Endodermal cell (in vitro differentiated cells): ENCODE results near the gene PZP. TPM values are rescaled to one million over a fixed set of nuclear protein-coding genes. Genes with fewer than 3 reads are reported as not detected.

Source experiments
- DNase-seq: peaks from one replicate; pipeline ENCODE4 v3.0.0-alpha.2; 2017
- H3K27ac ChIP-seq: 2 replicates; pipeline ENCODE4 v1.5.1; 2013; ENCODE audit warnings: mild to moderate bottlenecking, low read depth, low read length, moderate library complexity
- H3K27me3 ChIP-seq: 2 replicates; pipeline ENCODE4 v1.6.1; 2013; ENCODE audit warnings: mild to moderate bottlenecking, low read length, moderate library complexity; ENCODE audit not compliant: insufficient read depth, control insufficient read depth, poor library complexity, severe bottlenecking
- H3K36me3 ChIP-seq: 2 replicates; pipeline ENCODE4 v1.7.0; 2013; ENCODE audit warnings: mild to moderate bottlenecking, low read length, moderate library complexity; ENCODE audit not compliant: control insufficient read depth, insufficient read depth
- H3K4me1 ChIP-seq: one replicate; pipeline ENCODE4 v1.7.0; 2013; ENCODE audit warnings: low read length; ENCODE audit not compliant: control insufficient read depth, insufficient read depth
- H3K4me3 ChIP-seq: 2 replicates; pipeline ENCODE4 v1.5.1; 2013; ENCODE audit warnings: mild to moderate bottlenecking, low read length, moderate library complexity
- H3K9ac ChIP-seq: 2 replicates; pipeline ENCODE4 v1.6.1; 2013; ENCODE audit warnings: mild to moderate bottlenecking, low read length, moderate library complexity; ENCODE audit not compliant: poor library complexity, severe bottlenecking; ENCODE audit errors: extremely low read depth
- H3K9me3 ChIP-seq: 2 replicates; pipeline ENCODE4 v1.6.1; 2013; ENCODE audit warnings: mild to moderate bottlenecking, low read length, moderate library complexity; ENCODE audit not compliant: control insufficient read depth
- H3K27ac Mint-ChIP-seq: 2 replicates; pipeline ENCODE4 v1.8.0; 2020; ENCODE audit warnings: mixed read lengths
- H3K27me3 Mint-ChIP-seq: 2 replicates; pipeline ENCODE4 v1.8.0; 2021; ENCODE audit warnings: mild to moderate bottlenecking, mixed read lengths; ENCODE audit not compliant: insufficient read depth
- H3K36me3 Mint-ChIP-seq: 2 replicates; pipeline ENCODE4 v1.8.0; 2020; ENCODE audit warnings: low read depth, mixed read lengths
- H3K4me1 Mint-ChIP-seq: 2 replicates; pipeline ENCODE4 v1.8.0; 2020; ENCODE audit warnings: mixed read lengths
- H3K4me3 Mint-ChIP-seq: 2 replicates; pipeline ENCODE4 v1.8.0; 2020; ENCODE audit warnings: mild to moderate bottlenecking, moderate library complexity, mixed read lengths
- H3K9me3 Mint-ChIP-seq: 2 replicates; pipeline ENCODE4 v1.8.0; 2020; ENCODE audit warnings: mild to moderate bottlenecking, mixed read lengths
- CTCF ChIP-seq: fragments of 200-600 bp; sonication (generic); conservative IDR thresholded peaks from 2 replicates; pipeline ENCODE4 v1.5.0; 2021; ENCODE audit warnings: antibody characterized with exemption, mild to moderate bottlenecking
- WGBS, 2 experiments: methylation state at CpG; one replicate each; pipeline versions ENCODE4 v1.1.5 to v1.1.7; 2013; ENCODE audit warnings: missing lambda C conversion rate in 2 of 2, mixed read lengths in 1 of 2; ENCODE audit not compliant: insufficient coverage in 1 of 2, insufficient read length in 1 of 2; 5-methylcytosine and 5-hydroxymethylcytosine counted together
- total RNA-seq, 2 donors: library from RNA; stranded (reverse); fragmentation: NEBNext Ultra II Directional in 1 of 2; extraction: Animal tissue kit (Norgen Biotek cat#: 25700) in 1 of 2; gene quantifications; 2 replicates in 1 of 2; 3 replicates in 1 of 2; pipeline ENCODE4 v1.2.1, GENCODE V29; 2021

PZP gene
- total RNA-seq, 2 donors from 2014 or later, result 1.3 TPM; not detected in 1

GRCh38 chr12:9235519-9235918, 27.3 kb upstream of the PZP start:
- no peak overlapping the region for H3K9ac ChIP-seq
- no peaks in the 10 kb centered on the region for H3K36me3 ChIP-seq
- H3K36me3 Mint-ChIP-seq, result peaks cover 3% of the 10 kb centered on the region
- H3K27me3 ChIP-seq, result no peaks in the 10 kb centered on the region
- no peak overlapping the region for H3K27ac Mint-ChIP-seq
- no peaks in the 10 kb centered on the region for H3K4me1 ChIP-seq
- TF ChIP-seq CTCF, result no peak
- whole genome bisulfite sequencing, 2 experiments, result 89% methylated on average over 4 of the region's 4 CpGs; no CpG with 5 or more reads in 1 of the 2 experiments
- no peak overlapping the region for H3K27ac ChIP-seq
- H3K9me3 ChIP-seq, result no peaks in the 10 kb centered on the region
- H3K4me1 Mint-ChIP-seq, result no peaks in the 10 kb centered on the region
- peaks cover 26% of the 10 kb centered on the region for H3K27me3 Mint-ChIP-seq
- DNase-seq, result no peak
- H3K9me3 Mint-ChIP-seq, result no peaks in the 10 kb centered on the region
- no peak overlapping the region for H3K4me3 ChIP-seq
- no peak overlapping the region for H3K4me3 Mint-ChIP-seq

- H3K27me3 ChIP-seq, result no peaks in the 10 kb centered on the region
Measured at GRCh38 chr12:9227950-9228349, 19.8 kb upstream of the PZP start.

GRCh38 chr12:9223830-9224229, 15.6 kb upstream of the PZP start:
- Mint-ChIP-seq H3K4me1 (no peaks in the 10 kb centered on the region), H3K36me3 (no peaks in the 10 kb centered on the region), H3K27me3 (peaks cover 6% of the 10 kb centered on the region), H3K9me3 (peaks cover 24% of the 10 kb centered on the region), H3K27ac (no peak overlapping the region), H3K4me3 (no peak overlapping the region)
- no peaks in the 10 kb centered on the region for H3K36me3 ChIP-seq
- H3K9ac ChIP-seq, result no peak overlapping the region
- no peak for TF ChIP-seq CTCF
- H3K27me3 ChIP-seq, result no peaks in the 10 kb centered on the region
- no peaks in the 10 kb centered on the region for H3K9me3 ChIP-seq
- DNase-seq, result no peak
- H3K4me1 ChIP-seq, result no peaks in the 10 kb centered on the region
- 100% methylated on average over 1 to 2 of the region's 2 CpGs for WGBS, 2 experiments
- H3K27ac ChIP-seq, result no peak overlapping the region
- H3K4me3 ChIP-seq, result no peak overlapping the region

More at GRCh38 chr12:9227950-9228349, 19.8 kb upstream of the PZP start:
- Histone ChIP-seq H3K9me3 (no peaks in the 10 kb centered on the region), H3K9ac (no peak overlapping the region), H3K36me3 (no peaks in the 10 kb centered on the region), H3K27ac (no peak overlapping the region), H3K4me3 (no peak overlapping the region), H3K4me1 (no peaks in the 10 kb centered on the region)
- WGBS, 2 experiments, result 87 to 92% methylated on average over 4 to 8 of the region's 8 CpGs
- Mint-ChIP-seq H3K4me1 (no peaks in the 10 kb centered on the region), H3K27me3 (peaks cover 18% of the 10 kb centered on the region), H3K9me3 (peaks cover 24% of the 10 kb centered on the region), H3K4me3 (no peak overlapping the region), H3K36me3 (no peaks in the 10 kb centered on the region), H3K27ac (no peak overlapping the region)
- no peak for TF ChIP-seq CTCF
- no peak for DNase-seq
